Measurements from ENCODE around the gene GORASP1.

DNA sequence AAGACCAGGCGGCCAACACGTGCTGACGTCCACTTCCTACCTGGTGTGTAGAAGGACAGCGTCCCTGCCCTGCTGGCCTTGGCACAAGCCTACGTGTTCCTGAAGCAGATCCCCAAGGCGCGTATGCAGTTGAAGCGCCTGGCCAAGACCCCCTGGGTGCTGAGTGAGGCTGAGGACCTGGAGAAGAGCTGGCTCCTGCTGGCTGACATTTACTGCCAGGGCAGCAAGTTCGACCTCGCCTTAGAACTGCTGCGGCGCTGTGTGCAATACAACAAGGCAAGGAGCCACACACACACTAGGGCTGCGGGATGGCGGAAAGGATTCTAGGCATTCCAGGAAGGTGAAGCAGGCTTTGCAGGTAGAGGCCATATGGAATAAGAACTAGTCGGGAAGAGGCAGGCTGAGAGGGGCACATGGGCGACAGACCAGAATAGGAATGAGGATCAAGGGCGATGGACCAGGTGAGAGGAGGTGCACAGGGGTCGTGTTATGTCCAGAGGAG is 30.1 kb upstream of the GORASP1 start:
- TF ChIP-seq, protein P1, sequence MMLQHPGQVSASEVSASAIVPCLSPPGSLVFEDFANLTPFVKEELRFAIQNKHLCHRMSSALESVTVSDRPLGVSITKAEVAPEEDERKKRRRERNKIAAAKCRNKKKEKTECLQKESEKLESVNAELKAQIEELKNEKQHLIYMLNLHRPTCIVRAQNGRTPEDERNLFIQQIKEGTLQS (IDR thresholded peaks at IDR 0.05; ENCODE audit: insufficient read depth, low read depth, low read length): no peak
- TF ChIP-seq RNF2 (IDR thresholded peaks at IDR 0.05; ENCODE audit: borderline replicate concordance, low read depth, low read length, missing control alignments, poor library complexity, severe bottlenecking) (no peak), CHD1 (IDR thresholded peaks at IDR 0.05; ENCODE audit: low read depth, low read length) (no peak), MAFK (IDR thresholded peaks at IDR 0.05; ENCODE audit: low read depth, low read length) (no peak)
- TF ChIP-seq, protein P2, sequence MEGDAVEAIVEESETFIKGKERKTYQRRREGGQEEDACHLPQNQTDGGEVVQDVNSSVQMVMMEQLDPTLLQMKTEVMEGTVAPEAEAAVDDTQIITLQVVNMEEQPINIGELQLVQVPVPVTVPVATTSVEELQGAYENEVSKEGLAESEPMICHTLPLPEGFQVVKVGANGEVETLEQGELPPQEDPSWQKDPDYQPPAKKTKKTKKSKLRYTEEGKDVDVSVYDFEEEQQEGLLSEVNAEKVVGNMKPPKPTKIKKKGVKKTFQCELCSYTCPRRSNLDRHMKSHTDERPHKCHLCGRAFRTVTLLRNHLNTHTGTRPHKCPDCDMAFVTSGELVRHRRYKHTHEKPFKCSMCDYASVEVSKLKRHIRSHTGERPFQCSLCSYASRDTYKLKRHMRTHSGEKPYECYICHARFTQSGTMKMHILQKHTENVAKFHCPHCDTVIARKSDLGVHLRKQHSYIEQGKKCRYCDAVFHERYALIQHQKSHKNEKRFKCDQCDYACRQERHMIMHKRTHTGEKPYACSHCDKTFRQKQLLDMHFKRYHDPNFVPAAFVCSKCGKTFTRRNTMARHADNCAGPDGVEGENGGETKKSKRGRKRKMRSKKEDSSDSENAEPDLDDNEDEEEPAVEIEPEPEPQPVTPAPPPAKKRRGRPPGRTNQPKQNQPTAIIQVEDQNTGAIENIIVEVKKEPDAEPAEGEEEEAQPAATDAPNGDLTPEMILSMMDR (IDR thresholded peaks at IDR 0.05; ENCODE audit: control extremely low read depth in 1 of 3, insufficient read depth in 1 of 3, low read depth in 1 of 3, low read length in 3 of 3): no peak
- TF ChIP-seq, protein P3, sequence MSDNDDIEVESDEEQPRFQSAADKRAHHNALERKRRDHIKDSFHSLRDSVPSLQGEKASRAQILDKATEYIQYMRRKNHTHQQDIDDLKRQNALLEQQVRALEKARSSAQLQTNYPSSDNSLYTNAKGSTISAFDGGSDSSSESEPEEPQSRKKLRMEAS (IDR thresholded peaks at IDR 0.05): no peak

All from H1 (cell line).